H9 (cell line): ENCODE results near the gene TMEM131. TPM values are rescaled to one million over a fixed set of nuclear protein-coding genes. Genes with fewer than 3 reads are reported as not detected.

Experiments used
- DNase-seq: peaks from one replicate; pipeline ENCODE4 v3.0.0-alpha.2; 2017
- H2AFZ ChIP-seq: one replicate; pipeline ENCODE4 v1.6.1; 2013; ENCODE audit warnings: mild to moderate bottlenecking, low read length, control low read depth, moderate library complexity
- H2AK5ac ChIP-seq: 2 replicates; pipeline ENCODE4 v1.6.1; 2013; ENCODE audit warnings: low read length, control low read depth, mixed read lengths; ENCODE audit not compliant: insufficient read length
- H2BK120ac ChIP-seq: one replicate; pipeline ENCODE4 v1.6.1; 2013; ENCODE audit warnings: low read depth, mild to moderate bottlenecking, low read length, control low read depth, inconsistent platforms; ENCODE audit not compliant: poor library complexity, severe bottlenecking
- H2BK12ac ChIP-seq: 2 replicates; pipeline ENCODE4 v1.6.1; 2013; ENCODE audit warnings: low read length, control low read depth, mixed read lengths, low read depth; ENCODE audit not compliant: insufficient read length
- H2BK15ac ChIP-seq: 2 replicates; pipeline ENCODE4 v1.6.1; 2013; ENCODE audit warnings: low read depth, low read length, control low read depth
- H2BK20ac ChIP-seq: one replicate; pipeline ENCODE4 v1.6.1; 2013; ENCODE audit warnings: low read depth, mild to moderate bottlenecking, low read length, control low read depth, inconsistent platforms; ENCODE audit not compliant: poor library complexity, severe bottlenecking
- H2BK5ac ChIP-seq: 2 replicates; pipeline ENCODE4 v1.6.1; 2013; ENCODE audit warnings: low read length, control low read depth, mixed read lengths; ENCODE audit not compliant: insufficient read length
- H3K14ac ChIP-seq: 2 replicates; pipeline ENCODE4 v1.6.1; 2013; ENCODE audit warnings: low read length, control low read depth; ENCODE audit not compliant: insufficient read depth
- H3K18ac ChIP-seq: 2 replicates; pipeline ENCODE4 v1.6.1; 2013; ENCODE audit warnings: low read depth, mild to moderate bottlenecking, mixed read lengths, low read length, control low read depth; ENCODE audit not compliant: insufficient read length
- H3K23ac ChIP-seq: 2 replicates; pipeline ENCODE4 v1.6.1; 2013; ENCODE audit warnings: low read length, control low read depth, mixed read lengths, low read depth; ENCODE audit not compliant: insufficient read length
- H3K23me2 ChIP-seq: 2 replicates; pipeline ENCODE4 v1.6.1; 2013; ENCODE audit warnings: low read depth, mild to moderate bottlenecking, mixed read lengths, low read length, control low read depth; ENCODE audit not compliant: insufficient read length, poor library complexity, severe bottlenecking
- H3K27ac ChIP-seq: 2 replicates; pipeline ENCODE4 v1.5.1; 2013; ENCODE audit warnings: low read length, control low read depth, mixed read lengths, low read depth; ENCODE audit not compliant: insufficient read length
- H3K27me3 ChIP-seq: 2 replicates; pipeline ENCODE4 v1.6.1; 2013; ENCODE audit warnings: low read length, control low read depth, inconsistent platforms; ENCODE audit not compliant: insufficient read depth
- H3K4ac ChIP-seq: 2 replicates; pipeline ENCODE4 v1.6.1; 2013; ENCODE audit warnings: low read depth, mild to moderate bottlenecking, control low read depth, inconsistent platforms, low read length, moderate library complexity
- H3K4me1 ChIP-seq: 2 replicates; pipeline ENCODE4 v1.6.1; 2013; ENCODE audit warnings: low read length, control low read depth, inconsistent platforms; ENCODE audit not compliant: insufficient read depth
- H3K4me2 ChIP-seq: 2 replicates; pipeline ENCODE4 v1.6.1; 2013; ENCODE audit warnings: low read length, control low read depth, mixed read lengths; ENCODE audit not compliant: insufficient read length, insufficient read depth
- H3K56ac ChIP-seq: 2 replicates; pipeline ENCODE4 v1.6.1; 2013; ENCODE audit warnings: low read depth, mild to moderate bottlenecking, mixed read lengths, low read length, control low read depth; ENCODE audit not compliant: insufficient read length
- H3K79me1 ChIP-seq: 2 replicates; pipeline ENCODE4 v1.6.1; 2013; ENCODE audit warnings: low read depth, mild to moderate bottlenecking, moderate library complexity, low read length, control low read depth, inconsistent platforms; ENCODE audit not compliant: insufficient read depth, poor library complexity, severe bottlenecking
- H3K79me2 ChIP-seq: 2 replicates; pipeline ENCODE4 v1.6.1; 2013; ENCODE audit warnings: low read length, control low read depth, inconsistent platforms; ENCODE audit not compliant: insufficient read depth
- H3K9ac ChIP-seq: 2 replicates; pipeline ENCODE4 v1.6.1; 2013; ENCODE audit warnings: low read length, control low read depth, mixed read lengths; ENCODE audit not compliant: insufficient read length; ENCODE audit errors: extremely low read depth
- H3K9me3 ChIP-seq: one replicate; pipeline ENCODE4 v1.6.1; 2013; ENCODE audit warnings: low read depth, low read length, inconsistent platforms; ENCODE audit not compliant: control insufficient read depth
- H3T11ph ChIP-seq: one replicate; pipeline ENCODE4 v1.6.1; 2013; ENCODE audit warnings: mild to moderate bottlenecking, low read length, control low read depth, inconsistent platforms
- H4K20me1 ChIP-seq: one replicate; pipeline ENCODE4 v1.6.1; 2013; ENCODE audit not compliant: control insufficient read depth, insufficient read length, insufficient read depth
- H4K5ac ChIP-seq: 2 replicates; pipeline ENCODE4 v1.6.1; 2013; ENCODE audit warnings: low read depth, mild to moderate bottlenecking, mixed read lengths, low read length, control low read depth; ENCODE audit not compliant: insufficient read length
- H4K8ac ChIP-seq: replicated peaks from 2 replicates; pipeline ENCODE4 v1.6.1; 2013; ENCODE audit warnings: low read length, control low read depth, mixed read lengths, low read depth; ENCODE audit not compliant: insufficient read length
- H4K91ac ChIP-seq: 2 replicates; pipeline ENCODE4 v1.6.1; 2013; ENCODE audit warnings: low read depth, mild to moderate bottlenecking, moderate library complexity, mixed read lengths, low read length, control low read depth; ENCODE audit not compliant: insufficient read length
- H3K27ac Mint-ChIP-seq, 3 experiments: 2 replicates in 2 of 3; 3 replicates in 1 of 3; pipeline ENCODE4 v1.8.0; 2020 to 2021; ENCODE audit warnings: mixed read lengths in 3 of 3, mild to moderate bottlenecking in 1 of 3, moderate library complexity in 1 of 3
- H3K27me3 Mint-ChIP-seq: 2 replicates; pipeline ENCODE4 v1.8.0; 2021; ENCODE audit warnings: low read depth, mild to moderate bottlenecking, moderate library complexity, mixed read lengths
- H3K36me3 Mint-ChIP-seq, 3 experiments: 2 replicates in 2 of 3; 3 replicates in 1 of 3; pipeline ENCODE4 v1.8.0; 2020 to 2021; ENCODE audit warnings: low read depth in 3 of 3, mixed read lengths in 3 of 3; ENCODE audit not compliant: insufficient read depth in 1 of 3
- H3K4me1 Mint-ChIP-seq, 2 experiments: 2 replicates each; pipeline ENCODE4 v1.8.0; 2020; ENCODE audit warnings: mixed read lengths in 2 of 2
- H3K4me3 Mint-ChIP-seq, 2 experiments: 2 replicates in 1 of 2; 3 replicates in 1 of 2; pipeline ENCODE4 v1.8.0; 2020 to 2021; ENCODE audit warnings: mild to moderate bottlenecking in 2 of 2, mixed read lengths in 2 of 2, moderate library complexity in 1 of 2
- H3K9me3 Mint-ChIP-seq, 2 experiments: 2 replicates in 1 of 2; 3 replicates in 1 of 2; pipeline ENCODE4 v1.8.0; 2020; ENCODE audit warnings: mild to moderate bottlenecking in 2 of 2, mixed read lengths in 2 of 2, moderate library complexity in 1 of 2
- CTCF ChIP-seq: fragments of 200-600 bp; sonication (generic); conservative IDR thresholded peaks from 3 replicates; pipeline ENCODE4 v1.8.0; 2021; ENCODE audit warnings: antibody characterized with exemption, mild to moderate bottlenecking
- WGBS: extraction: QIAGEN DNeasy Blood & Tissue Kit; methylation state at CpG from one replicate; pipeline ENCODE4 v1.1.7; 2013; ENCODE audit warnings: missing lambda C conversion rate, low lambda C conversion rate, mixed read lengths; ENCODE audit not compliant: insufficient read length; ENCODE audit errors: extremely low coverage; 5-methylcytosine and 5-hydroxymethylcytosine counted together
- total RNA-seq: library from RNA; stranded (reverse); gene quantifications from 2 replicates; pipeline ENCODE4 v1.2.1, GENCODE V29; 2021

The TMEM131 gene
- total RNA-seq, 1 experiment from 2014 or later = 20.9 TPM

- Histone ChIP-seq H2BK20ac (no peak overlapping the region), H3K79me2 (no peaks in the 10 kb centered on the region), H2BK12ac (no peak overlapping the region), H3K23ac (no peak overlapping the region), H4K8ac (no peak overlapping the region), H3K9ac (no peak overlapping the region), H2AFZ (no peak overlapping the region), H2BK5ac (no peak overlapping the region), H4K91ac (no peak overlapping the region), H2BK120ac (no peak overlapping the region), H3K9me3 (no peaks in the 10 kb centered on the region), H4K20me1 (no peaks in the 10 kb centered on the region), H3K23me2 (no peaks in the 10 kb centered on the region), H2BK15ac (no peak overlapping the region), H3K27ac (no peak overlapping the region), H2AK5ac (no peak overlapping the region), H3K14ac (no peak overlapping the region), H3K4ac (no peak overlapping the region), H3K27me3 (no peaks in the 10 kb centered on the region), H3K18ac (no peak overlapping the region), H3K4me2 (no peak overlapping the region), H3K56ac (no peak overlapping the region), H3K4me1 (no peaks in the 10 kb centered on the region), H3T11ph (no peak overlapping the region), H4K5ac (no peak overlapping the region), H3K79me1 (no peaks in the 10 kb centered on the region)
- peaks cover 6% of the 10 kb centered on the region for H3K27me3 Mint-ChIP-seq
- no peaks in the 10 kb centered on the region for H3K4me1 Mint-ChIP-seq
- H3K27ac Mint-ChIP-seq = no peak overlapping the region
- no peak overlapping the region for H3K4me3 Mint-ChIP-seq
- H3K9me3 Mint-ChIP-seq = peaks cover 0 to 2% of the 10 kb centered on the region in 2 experiments; a peak in 3 of 5 replicates
- TF ChIP-seq CTCF = no peak
- no CpG with 5 or more reads among the region's 29 CpGs for WGBS
- DNase-seq = no peak
- H3K36me3 Mint-ChIP-seq = peaks cover 0 to 2% (median 0%) of the 10 kb centered on the region in 3 experiments; a peak in 2 of 7 replicates
Measured at GRCh38 chr2:97735161-97735561, 260.6 kb downstream of the TMEM131 start.
